GM19372 (cell line): Measurements from ENCODE around the gene ESRRB.

Experiments used
- ATAC-seq: cut with Tn5 transposase; IDR thresholded peaks from one replicate; pipeline ENCODE4 v1.9.1; 2021; ENCODE audit warnings: mild to moderate bottlenecking, low read depth, moderate library complexity; ENCODE audit not compliant: unreplicated experiment

ESRRB gene

GRCh38 chr14:76351941-76352340 lies 24.0 kb upstream of the ESRRB start:
- ATAC-seq: no peak

GRCh38 chr14:76352639-76353281 lies 23.2 kb upstream of the ESRRB start:
- no peak for ATAC-seq

GRCh38 chr14:76354310-76354709 lies 21.6 kb upstream of the ESRRB start:
- ATAC-seq: no peak

- no peak for ATAC-seq
Observed at GRCh38 chr14:76355771-76356170, 20.2 kb upstream of the ESRRB start.

GRCh38 chr14:76371066-76371465 lies 4.9 kb upstream of the ESRRB start:
- ATAC-seq: no peak

GRCh38 chr14:76373456-76373855 lies 2.5 kb upstream of the ESRRB start:
- ATAC-seq: no peak

- ATAC-seq: no peak
Observed at GRCh38 chr14:76375484-76375883, 453 bp upstream of the ESRRB start.

- no peak for ATAC-seq
Observed at GRCh38 chr14:76376409-76376877, 506 bp downstream of the ESRRB start.

GRCh38 chr14:76376878-76377734 lies 1.2 kb downstream of the ESRRB start:
- no peak for ATAC-seq

GRCh38 chr14:76377735-76378074 lies 1.8 kb downstream of the ESRRB start:
- ATAC-seq: no peak

GRCh38 chr14:76380991-76381390 lies 5.1 kb downstream of the ESRRB start:
- no peak for ATAC-seq

- no peak for ATAC-seq
Observed at GRCh38 chr14:76381817-76382494, 6.0 kb downstream of the ESRRB start.

- no peak for ATAC-seq
Observed at GRCh38 chr14:76382495-76382832, 6.5 kb downstream of the ESRRB start.

- ATAC-seq: no peak
Observed at GRCh38 chr14:76385435-76385834, 9.5 kb downstream of the ESRRB start.

- no peak for ATAC-seq
Observed at GRCh38 chr14:76386944-76387782, 11.2 kb downstream of the ESRRB start.

- no peak for ATAC-seq
Observed at GRCh38 chr14:76389841-76390240, 13.9 kb downstream of the ESRRB start.

GRCh38 chr14:76390621-76391020 lies 14.7 kb downstream of the ESRRB start:
- ATAC-seq: no peak

GRCh38 chr14:76391981-76392690 lies 16.2 kb downstream of the ESRRB start:
- no peak for ATAC-seq

- no peak for ATAC-seq
Observed at GRCh38 chr14:76394569-76394968, 18.6 kb downstream of the ESRRB start.

GRCh38 chr14:76395161-76395560 lies 19.2 kb downstream of the ESRRB start:
- ATAC-seq: no peak
